NCI-H460 (cell line): ENCODE measurements around the gene KCTD17. TPM values are rescaled to one million over a fixed set of nuclear protein-coding genes. Genes with fewer than 3 reads are reported as not detected.
A peak's percentile ranks its signal among the peaks of the same experiment; 100 is the strongest.

Experiments
- DNase-seq: peaks from one replicate; pipeline ENCODE4 v3.0.0-alpha.2; 2016; ENCODE audit warnings: low read depth; ENCODE audit errors: extremely low read depth
- total RNA-seq: library from RNA; depleted of rRNA; stranded (reverse); fragments of >200 nt; shearing (Covaris generic); gene quantifications from 2 replicates; pipeline ENCODE4 v1.2.3, GENCODE V29; 2014

KCTD17 gene
- total RNA-seq, 1 experiment from 2014 or later, result 3.3 TPM

- no peak for DNase-seq
Observed at GRCh38 chr22:37036655-37037377, 14.7 kb upstream of the KCTD17 start.

GRCh38 chr22:37037669-37038068 lies 13.9 kb upstream of the KCTD17 start:
- no peak for DNase-seq

GRCh38 chr22:37039466-37039865 lies 12.1 kb upstream of the KCTD17 start:
- DNase-seq, result no peak

- no peak for DNase-seq
Observed at GRCh38 chr22:37043209-37043827, 8.2 kb upstream of the KCTD17 start.

- peak; percentile 47 for DNase-seq
Observed at GRCh38 chr22:37043828-37044538, 7.6 kb upstream of the KCTD17 start.

GRCh38 chr22:37044634-37045625 lies 6.6 kb upstream of the KCTD17 start:
- DNase-seq, result no peak

- DNase-seq, result no peak
Observed at GRCh38 chr22:37045958-37046357, 5.6 kb upstream of the KCTD17 start.

GRCh38 chr22:37046589-37046988 lies 5.0 kb upstream of the KCTD17 start:
- no peak for DNase-seq

- no peak for DNase-seq
Observed at GRCh38 chr22:37047006-37047405, 4.5 kb upstream of the KCTD17 start.

GRCh38 chr22:37048133-37048532 lies 3.4 kb upstream of the KCTD17 start:
- DNase-seq, result no peak

- DNase-seq, result no peak
Observed at GRCh38 chr22:37049224-37049623, 2.3 kb upstream of the KCTD17 start.

GRCh38 chr22:37050913-37051312 lies 629 bp upstream of the KCTD17 start:
- no peak for DNase-seq

- no peak for DNase-seq
Observed at GRCh38 chr22:37052386-37053309, 1.1 kb downstream of the KCTD17 start.

- DNase-seq, result no peak
Observed at GRCh38 chr22:37053310-37054055, 1.9 kb downstream of the KCTD17 start.

GRCh38 chr22:37054056-37054395 lies 2.5 kb downstream of the KCTD17 start:
- no peak for DNase-seq

- no peak for DNase-seq
Observed at GRCh38 chr22:37054600-37055365, 3.2 kb downstream of the KCTD17 start.

GRCh38 chr22:37056246-37056645 lies 4.7 kb downstream of the KCTD17 start:
- DNase-seq, result no peak

GRCh38 chr22:37057226-37057625 lies 5.7 kb downstream of the KCTD17 start:
- no peak for DNase-seq
